HG03025 (cell line): Measurements from ENCODE around the gene MPZ.
"Not testable (repeated sequence)": the region's sequence is repeated elsewhere in the genome, so short reads cannot be mapped to it uniquely, and the experiment has no call there.

Experiments
- ATAC-seq: cut with Tn5 transposase; IDR thresholded peaks from one replicate; pipeline ENCODE4 v1.9.1; 2021; ENCODE audit warnings: mild to moderate bottlenecking, moderate library complexity; ENCODE audit not compliant: unreplicated experiment, low FRiP score

Gene MPZ

DNA sequence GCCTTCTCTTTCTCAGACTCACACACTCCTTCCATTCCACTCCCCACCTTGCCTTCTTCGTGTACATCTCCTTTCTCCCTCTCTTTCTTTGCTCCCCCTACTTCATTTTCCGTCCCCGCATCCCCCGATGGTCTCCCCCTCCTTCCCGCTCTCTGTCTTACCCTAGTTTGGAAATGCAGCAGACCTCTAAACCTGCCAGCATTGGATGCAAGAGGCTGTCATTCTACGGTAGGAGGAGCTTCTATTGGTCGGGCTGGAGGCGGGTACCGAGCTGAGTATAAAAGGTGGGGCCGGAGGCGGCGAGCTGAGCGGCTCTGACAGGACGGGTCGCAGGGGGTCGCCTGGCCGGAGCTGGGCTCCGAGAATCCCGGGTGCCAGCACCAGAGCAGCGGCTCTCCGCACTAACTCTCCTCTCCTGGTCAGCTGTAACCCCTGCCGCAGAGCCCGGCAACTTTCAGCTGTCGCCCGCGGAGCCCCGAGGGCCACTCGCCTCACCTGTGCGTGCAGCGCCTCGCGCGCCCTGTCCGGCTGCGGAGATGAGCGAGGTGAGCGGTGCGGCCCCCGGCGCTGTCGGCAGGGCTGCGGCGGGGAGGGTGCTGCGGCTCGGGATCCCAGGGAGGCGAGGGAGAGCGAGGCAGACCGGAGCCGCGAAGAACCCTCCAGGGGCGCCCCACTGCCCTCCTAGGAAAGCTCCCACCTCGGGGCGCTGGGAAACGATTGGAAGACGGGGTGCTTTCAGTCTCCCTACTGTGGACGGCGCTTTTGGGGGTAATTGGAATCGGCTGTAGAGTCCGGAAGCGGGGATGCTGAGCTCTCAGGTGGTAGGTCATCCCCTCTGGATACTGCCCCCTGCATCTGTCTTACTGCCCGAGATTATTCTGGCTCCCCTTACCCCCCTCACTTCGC is 51.1 kb downstream of the MPZ start, which contains the start of gene PCP4L1:
TSS of gene PCP4L1 (plus strand) at position 307 of the 906 bp plus-strand sequence. CDS start at position 537, 230 bp downstream.
- no peak for ATAC-seq

DNA sequence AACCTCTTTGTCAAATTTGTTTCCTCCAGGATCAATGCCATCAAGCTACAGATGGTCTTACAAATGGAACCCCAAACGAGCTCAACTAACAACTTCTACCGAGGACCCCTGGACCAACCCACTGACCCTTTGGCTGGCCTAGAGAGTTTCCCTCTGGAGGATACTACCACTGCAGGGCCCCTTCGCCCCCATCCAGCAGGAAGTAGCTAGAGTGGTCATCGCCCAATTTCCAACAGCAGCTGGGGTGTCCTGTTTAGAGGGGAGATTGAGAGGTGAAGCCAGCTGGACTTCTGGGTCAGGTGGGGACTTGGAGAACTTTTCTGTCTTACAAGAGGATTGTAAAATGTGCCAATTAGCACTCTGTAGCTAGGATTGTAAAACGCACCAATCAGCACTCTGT is 52.7 kb downstream of the MPZ start:
- not testable (repeated sequence) for ATAC-seq

DNA sequence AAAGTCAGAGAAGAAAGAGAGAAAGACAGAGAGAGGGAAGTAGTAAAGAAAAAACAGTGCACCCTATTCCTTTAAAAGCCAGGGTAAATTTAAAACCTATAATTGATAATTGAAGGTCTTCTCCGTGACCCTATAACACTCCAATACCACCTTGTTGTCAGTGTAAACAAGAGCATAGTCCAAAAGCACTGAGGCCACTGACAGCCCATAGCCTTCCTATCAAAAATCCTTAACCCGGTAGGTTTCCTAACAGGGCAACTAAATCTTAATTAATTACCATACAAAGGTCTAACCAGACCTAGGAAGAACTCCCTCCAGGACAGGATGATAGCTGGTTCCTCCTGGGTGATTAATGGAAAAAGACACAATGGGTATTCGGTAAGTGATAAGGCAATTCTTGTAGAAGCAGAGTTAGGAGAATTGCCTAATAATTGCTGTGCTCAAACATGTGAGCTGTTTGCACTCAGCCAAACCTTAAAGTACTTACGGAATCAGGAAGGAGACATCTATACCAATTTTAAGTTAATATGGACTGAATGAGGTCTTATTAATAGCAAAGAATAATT is 53.7 kb downstream of the MPZ start:
- not testable (repeated sequence) for ATAC-seq

DNA sequence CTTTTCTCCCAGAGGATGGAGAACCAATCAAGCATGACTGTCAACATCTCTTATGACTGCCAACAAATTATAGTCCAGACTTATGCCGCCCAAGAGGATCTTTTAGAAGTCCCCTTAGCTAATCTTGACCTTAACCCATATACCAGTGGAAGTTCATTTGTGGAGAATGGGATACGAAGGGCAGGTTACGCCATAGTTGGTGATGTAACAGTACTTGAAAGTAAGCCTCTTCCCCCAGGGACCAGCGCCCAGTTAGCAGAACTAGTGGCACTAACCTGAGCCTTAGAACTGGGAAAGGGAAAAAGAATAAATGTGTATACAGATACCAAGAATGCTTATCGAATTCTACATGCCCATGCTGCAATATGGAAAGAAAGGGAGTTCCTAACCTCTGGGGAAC is 54.5 kb downstream of the MPZ start:
- not testable (repeated sequence) for ATAC-seq
